Measurements from ENCODE around the gene NHP2. TPM values are rescaled to one million over a fixed set of nuclear protein-coding genes. Genes with fewer than 3 reads are reported as not detected.

The NHP2 gene
- total RNA-seq, 4 donors from 2014 or later, result 288 to 408 (median 358) TPM

DNA sequence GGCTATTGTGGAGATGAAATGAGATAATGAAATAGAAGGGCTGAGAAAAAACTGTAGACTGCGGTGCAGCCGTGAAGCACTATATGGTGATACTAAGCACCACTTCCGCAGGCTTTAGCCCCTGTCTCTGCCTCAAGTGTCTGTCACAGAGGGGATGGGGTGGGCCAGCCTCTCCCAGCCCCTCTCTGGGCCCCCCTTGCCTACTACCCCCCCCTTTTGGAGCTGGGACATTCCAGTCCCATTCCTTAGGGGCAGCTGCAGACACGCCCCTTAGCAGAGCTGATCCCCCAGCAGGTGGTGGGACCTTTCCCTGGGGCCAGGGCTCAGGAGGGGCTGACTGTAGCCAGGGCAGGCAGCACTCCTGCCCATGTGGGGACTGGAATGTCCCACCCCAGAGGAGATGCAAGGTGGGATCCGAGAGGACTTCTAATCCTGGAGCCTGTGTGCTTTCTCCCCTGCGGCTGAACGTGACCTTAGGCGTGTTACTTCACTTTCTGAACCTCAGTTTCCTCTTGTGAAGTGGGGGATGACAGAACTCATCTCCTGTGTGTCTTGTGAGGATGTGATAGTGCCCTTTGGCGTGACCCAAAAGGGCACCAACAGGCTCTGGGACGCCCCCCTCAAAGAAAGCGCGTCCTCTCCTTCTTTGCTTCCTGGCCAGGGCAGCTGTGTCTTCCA lies 38.4 kb downstream of the NHP2 start:
- TF ChIP-seq, protein P1, sequence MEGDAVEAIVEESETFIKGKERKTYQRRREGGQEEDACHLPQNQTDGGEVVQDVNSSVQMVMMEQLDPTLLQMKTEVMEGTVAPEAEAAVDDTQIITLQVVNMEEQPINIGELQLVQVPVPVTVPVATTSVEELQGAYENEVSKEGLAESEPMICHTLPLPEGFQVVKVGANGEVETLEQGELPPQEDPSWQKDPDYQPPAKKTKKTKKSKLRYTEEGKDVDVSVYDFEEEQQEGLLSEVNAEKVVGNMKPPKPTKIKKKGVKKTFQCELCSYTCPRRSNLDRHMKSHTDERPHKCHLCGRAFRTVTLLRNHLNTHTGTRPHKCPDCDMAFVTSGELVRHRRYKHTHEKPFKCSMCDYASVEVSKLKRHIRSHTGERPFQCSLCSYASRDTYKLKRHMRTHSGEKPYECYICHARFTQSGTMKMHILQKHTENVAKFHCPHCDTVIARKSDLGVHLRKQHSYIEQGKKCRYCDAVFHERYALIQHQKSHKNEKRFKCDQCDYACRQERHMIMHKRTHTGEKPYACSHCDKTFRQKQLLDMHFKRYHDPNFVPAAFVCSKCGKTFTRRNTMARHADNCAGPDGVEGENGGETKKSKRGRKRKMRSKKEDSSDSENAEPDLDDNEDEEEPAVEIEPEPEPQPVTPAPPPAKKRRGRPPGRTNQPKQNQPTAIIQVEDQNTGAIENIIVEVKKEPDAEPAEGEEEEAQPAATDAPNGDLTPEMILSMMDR (IDR thresholded peaks at IDR 0.05), result no peak
- Histone ChIP-seq H3K36me3 (peaks cover 0 to 8% (median 0%) of the 10 kb centered on the region in 3 donors), H3K9me3 (no peaks in the 10 kb centered on the region), H3K4me3 (peak overlapping the region; percentile 54 to 78 (median 67)), H3K27ac (peak overlapping the region in 3 of 4 donors; percentile 86 to 94 (median 86)), H3K4me1 (peaks cover 26 to 100% (median 33%) of the 10 kb centered on the region in 3 donors), H3K27me3 (peaks cover 0 to 68% (median 3%) of the 10 kb centered on the region in 4 donors)
- WGBS, 2 donors, result 69 to 77% methylated on average over 11 of the region's 12 CpGs
- DNase-seq, result no peak
- intact Hi-C loops (cut with DNase I), result no loop called here

DNA sequence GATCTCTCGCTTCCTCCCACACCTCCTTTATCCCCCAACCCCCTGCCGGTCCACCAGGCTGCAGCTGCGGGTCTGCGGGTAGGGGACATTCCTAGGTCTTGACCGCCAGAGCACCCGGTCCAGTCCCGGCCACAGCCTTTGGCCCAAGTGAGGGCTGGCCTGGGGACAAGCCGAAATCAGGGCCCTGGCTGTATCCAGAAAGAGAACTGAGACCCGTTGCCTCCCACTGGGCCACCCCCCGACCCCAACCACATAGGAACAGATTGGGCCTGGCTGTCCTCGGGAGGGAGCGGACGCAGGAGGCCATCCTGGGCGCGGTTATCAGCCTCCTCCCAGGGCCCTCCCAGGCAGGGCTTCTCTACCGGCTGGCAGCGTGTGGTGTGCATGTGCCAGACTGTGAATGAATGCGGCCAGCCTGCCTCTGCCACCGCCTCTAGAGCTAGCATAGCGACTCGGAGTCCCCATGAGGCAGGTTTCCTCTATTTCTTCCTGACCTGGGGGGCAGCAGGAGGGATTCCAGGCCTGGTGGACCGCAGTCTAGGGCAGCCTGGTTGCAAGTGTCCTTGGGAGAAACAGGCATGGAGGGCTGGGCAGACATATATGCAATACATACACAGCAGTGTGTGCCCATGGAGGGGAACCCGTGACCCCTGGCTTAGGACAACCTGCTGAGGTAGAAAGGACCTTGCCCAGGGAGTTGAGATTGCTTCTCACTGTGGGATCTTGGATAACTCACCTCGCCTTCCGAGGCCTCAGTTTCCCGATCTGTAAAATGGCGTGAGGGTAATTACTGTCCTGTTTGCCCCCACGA lies 39.2 kb downstream of the NHP2 start:
- H3K4me3 ChIP-seq, result peak overlapping the region; percentile 54 to 78 (median 67)
- no peak for DNase-seq
- intact Hi-C loops (cut with DNase I), result no loop called here
- peak overlapping the region; percentile 86 to 94 (median 86) for H3K27ac ChIP-seq
- no peak for TF ChIP-seq POLR2A (IDR thresholded peaks at IDR 0.05)
- no peaks in the 10 kb centered on the region for H3K9me3 ChIP-seq
- peaks cover 0 to 1% (median 0%) of the 10 kb centered on the region in 3 donors for H3K36me3 ChIP-seq
- WGBS, 2 donors, result 28 to 43% methylated on average over 6 to 12 of the region's 28 CpGs
- H3K27me3 ChIP-seq, result peaks cover 0 to 68% (median 3%) of the 10 kb centered on the region in 4 donors
- peaks cover 26 to 93% (median 33%) of the 10 kb centered on the region in 3 donors for H3K4me1 ChIP-seq

DNA sequence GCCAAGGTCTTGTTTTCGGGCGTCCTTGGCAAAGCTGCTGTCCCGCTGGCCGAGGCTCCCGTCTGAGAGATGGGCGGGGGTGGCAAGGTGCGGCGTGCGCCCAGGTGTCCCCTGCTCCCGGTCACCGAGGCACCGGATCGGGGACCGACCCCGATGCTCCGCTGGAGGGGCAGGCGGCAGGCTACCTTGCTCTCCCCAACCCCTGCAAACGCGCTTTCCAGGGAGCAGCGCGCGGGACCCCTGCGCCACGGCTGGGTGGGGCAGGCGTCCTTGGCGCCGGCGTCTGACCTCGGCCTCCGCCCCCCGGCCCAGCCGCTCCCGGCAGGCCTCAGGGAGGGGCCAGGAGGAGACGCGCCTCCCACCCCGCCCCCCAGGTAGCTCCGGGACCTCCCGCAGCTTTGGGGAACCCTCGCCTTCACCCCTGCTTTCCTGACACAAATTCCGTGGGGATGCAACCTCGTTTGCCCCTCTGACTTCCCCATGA lies 39.8 kb downstream of the NHP2 start:
- H3K36me3 ChIP-seq, result no peaks in the 10 kb centered on the region
- 0% methylated on average over 5 to 6 of the region's 41 CpGs for WGBS, 2 donors

DNA sequence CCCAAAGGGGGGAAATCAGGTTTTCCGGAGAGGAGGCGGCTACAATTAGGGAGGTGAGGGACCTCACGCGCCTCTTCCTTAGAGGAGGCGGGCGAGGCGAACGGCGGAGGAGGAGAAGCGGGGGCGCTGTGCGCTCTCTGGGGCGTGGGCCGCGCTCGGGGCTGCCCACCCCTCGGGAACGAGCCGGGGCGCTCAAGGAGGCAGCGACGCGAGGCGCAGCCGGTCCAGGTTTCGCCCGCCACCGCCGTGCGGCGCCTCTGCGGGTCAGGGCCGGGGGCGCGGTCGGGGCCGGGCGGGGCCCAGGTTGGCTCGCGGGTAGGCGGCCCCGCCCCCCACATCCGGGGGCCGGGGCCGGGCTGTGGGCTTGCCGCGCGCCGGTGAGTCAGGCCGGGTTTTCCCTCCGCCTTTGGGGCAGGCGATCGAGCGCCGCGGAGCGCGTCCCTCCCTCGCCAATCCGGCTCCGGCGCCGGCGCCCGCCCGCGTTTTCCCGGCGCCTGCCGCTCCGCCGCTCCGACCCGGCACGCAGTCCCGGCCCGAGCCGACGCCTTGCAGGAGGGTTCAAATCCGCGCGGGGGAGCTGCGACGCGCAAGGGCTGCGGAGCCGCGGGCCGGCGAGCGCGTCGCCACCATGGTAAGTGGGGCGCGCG lies 40.4 kb downstream of the NHP2 start, which contains the start of gene N4BP3:
Gene N4BP3, plus strand, starts transcription at position 392 of the 647 bp plus-strand sequence. CDS start 6,052 bp downstream, outside the sequence.
- peaks cover 36 to 93% (median 45%) of the 10 kb centered on the region in 3 donors for H3K4me1 ChIP-seq
- H3K27me3 ChIP-seq, result peaks cover 0 to 65% (median 3%) of the 10 kb centered on the region in 4 donors
- H3K36me3 ChIP-seq, result no peaks in the 10 kb centered on the region
- H3K9me3 ChIP-seq, result no peaks in the 10 kb centered on the region
- intact Hi-C loops (cut with DNase I), result no loop called here
- TF ChIP-seq, protein P1 (IDR thresholded peaks at IDR 0.05), result peak in 3 of 6 experiments; percentile 11 to 25 (median 17)
- TF ChIP-seq POLR2A (IDR thresholded peaks at IDR 0.05), result peak in 2 of 4 donors; percentile 42 to 51
- DNase-seq, result no peak
- H3K27ac ChIP-seq, result peak within 1 kb of the TSS; percentile 86 to 94 (median 86)
- 0% methylated on average over 1 to 11 of the region's 96 CpGs for WGBS, 2 donors
- peak within 1 kb of the TSS; percentile 54 to 78 (median 67) for H3K4me3 ChIP-seq

More for the DNA sequence above, 39.8 kb downstream of the NHP2 start:
- no peak for DNase-seq
- intact Hi-C loops (cut with DNase I), result no loop called here
- no peaks in the 10 kb centered on the region for H3K9me3 ChIP-seq
- H3K4me3 ChIP-seq, result peak overlapping the region; percentile 54 to 78 (median 67)
- no peak for TF ChIP-seq POLR2A (IDR thresholded peaks at IDR 0.05)
- TF ChIP-seq, protein P1 (IDR thresholded peaks at IDR 0.05), result no peak
- peak overlapping the region; percentile 86 to 94 (median 86) for H3K27ac ChIP-seq
- H3K27me3 ChIP-seq, result peaks cover 0 to 68% (median 3%) of the 10 kb centered on the region in 4 donors
- H3K4me1 ChIP-seq, result peaks cover 31 to 93% (median 39%) of the 10 kb centered on the region in 3 donors

DNA sequence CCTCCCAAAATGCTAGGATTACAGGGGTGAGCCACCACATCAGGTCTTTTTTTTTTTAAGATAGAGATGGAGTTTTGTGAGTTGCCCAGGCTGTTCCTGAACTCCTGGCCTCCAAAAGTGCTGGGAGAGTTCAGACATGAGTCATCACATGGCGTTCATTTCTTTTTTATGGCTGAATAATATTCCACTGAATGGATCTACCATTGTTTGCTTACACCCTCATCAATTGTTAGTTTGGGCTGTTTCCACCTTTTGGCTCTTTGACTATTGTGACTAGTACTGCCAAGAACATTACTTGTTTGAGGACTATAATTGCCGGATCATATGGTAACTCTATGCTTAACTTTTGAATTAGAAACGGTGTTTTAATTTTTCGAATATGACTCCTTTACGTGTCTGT lies 41.1 kb downstream of the NHP2 start:
- H3K36me3 ChIP-seq, result no peaks in the 10 kb centered on the region
- peaks cover 0 to 58% (median 3%) of the 10 kb centered on the region in 4 donors for H3K27me3 ChIP-seq
- H3K4me3 ChIP-seq, result peak overlapping the region in 2 of 4 donors; percentile 75 to 78
- no peak for DNase-seq
- intact Hi-C loops (cut with DNase I), result no loop called here
- 36 to 37% methylated on average over 5 of the region's 5 CpGs for WGBS, 2 donors
- H3K27ac ChIP-seq, result peak overlapping the region; percentile 80 to 94 (median 86)
- H3K4me1 ChIP-seq, result peaks cover 41 to 93% (median 52%) of the 10 kb centered on the region in 3 donors
- TF ChIP-seq, protein P1 (IDR thresholded peaks at IDR 0.05), result no peak
- no peak for TF ChIP-seq POLR2A (IDR thresholded peaks at IDR 0.05)
- no peaks in the 10 kb centered on the region for H3K9me3 ChIP-seq

Data from esophagus squamous epithelium (tissue), 5 donors.